PC-9 (cell line): ENCODE results near the gene PARPBP. TPM values are rescaled to one million over a fixed set of nuclear protein-coding genes. Genes with fewer than 3 reads are reported as not detected.

Source experiments
- BruUV-seq: library from RNA; stranded (reverse); fragments of 400-500 nt; replicated peaks from 2 replicates; lab custom pipeline; 2021; lab: Mats Ljungman, UMichigan
- CTCF ChIA-PET: fragments of 300-600 bp; sonication (Branson Sonifier 250); formaldehyde crosslinking; loops from one replicate; lab custom pipeline; 2022; ENCODE audit warnings: antibody characterized with exemption; lab: Charles Lee
- POLR2A ChIA-PET: fragments of 300-600 bp; sonication (Branson Sonifier 250); formaldehyde crosslinking; loops from one replicate; lab custom pipeline; 2022; ENCODE audit warnings: antibody characterized with exemption; ENCODE audit not compliant: unreplicated experiment; lab: Charles Lee
- DNase-seq, 2 experiments: peaks; one replicate each; pipeline versions ENCODE4 v3.0.0 to v3.0.0-alpha.2; 2015 to 2022; ENCODE audit warnings: mixed read lengths in 1 of 2
- H2AFZ ChIP-seq: fragments of 200-600 bp; sonication (generic); 2 replicates; pipeline ENCODE4 v1.8.1; 2017; ENCODE audit warnings: antibody characterized with exemption
- H3F3A ChIP-seq: fragments of 200-600 bp; sonication (generic); 2 replicates; pipeline ENCODE4 v1.8.1; 2017; ENCODE audit warnings: antibody characterized with exemption, mild to moderate bottlenecking, low read depth; ENCODE audit not compliant: insufficient read depth
- H3K27ac ChIP-seq: fragments of 200-600 bp; sonication (generic); 2 replicates; pipeline ENCODE4 v1.6.1; 2016; ENCODE audit warnings: mixed run types
- H3K27me3 ChIP-seq: fragments of 200-600 bp; sonication (generic); 2 replicates; pipeline ENCODE4 v1.6.1; 2016; ENCODE audit warnings: low read depth, mixed run types; ENCODE audit not compliant: insufficient read depth
- H3K36me3 ChIP-seq: fragments of 200-600 bp; sonication (generic); 2 replicates; pipeline ENCODE4 v1.6.1; 2016; ENCODE audit warnings: low read depth, mixed run types
- H3K4me1 ChIP-seq: fragments of 200-600 bp; sonication (generic); replicated peaks from 2 replicates; pipeline ENCODE4 v1.6.1; 2016; ENCODE audit warnings: mixed run types; ENCODE audit not compliant: insufficient read depth
- H3K4me2 ChIP-seq: fragments of 200-600 bp; sonication (generic); 2 replicates; pipeline ENCODE4 v1.6.1; 2017; ENCODE audit warnings: mixed run types
- H3K4me3 ChIP-seq: fragments of 200-600 bp; sonication (generic); 2 replicates; pipeline ENCODE4 v1.6.1; 2016; ENCODE audit warnings: mixed run types
- H3K79me2 ChIP-seq: fragments of 200-600 bp; sonication (generic); 2 replicates; pipeline ENCODE4 v1.6.1; 2017; ENCODE audit warnings: low read depth, mixed run types
- H3K9me2 ChIP-seq: fragments of 200-600 bp; sonication (generic); 2 replicates; pipeline ENCODE4 v1.8.1; 2017; ENCODE audit warnings: mild to moderate bottlenecking; ENCODE audit not compliant: insufficient read depth
- H3K9me3 ChIP-seq: fragments of 200-600 bp; sonication (generic); 2 replicates; pipeline ENCODE4 v1.8.1; 2016; ENCODE audit warnings: low read depth; ENCODE audit not compliant: insufficient read depth
- H4K20me1 ChIP-seq: fragments of 200-600 bp; sonication (generic); 2 replicates; pipeline ENCODE4 v1.8.1; 2017; ENCODE audit not compliant: insufficient read depth
- EZH2 ChIP-seq: fragments of 200-600 bp; sonication (generic); IDR thresholded peaks from 2 replicates; pipeline ENCODE4 v1.8.0; 2017; ENCODE audit warnings: antibody characterized with exemption, low read depth
- intact Hi-C: fragments of 100-400 bp; cut with micrococcal nuclease; formaldehyde crosslinking; loops from one replicate; pipeline ENCODE4 v1.10.0; 2022; ENCODE audit not compliant: unreplicated experiment
- total RNA-seq: library from RNA; stranded (reverse); gene quantifications from 2 replicates; pipeline ENCODE4 v1.2.3, GENCODE V29; 2021
- TF ChIP-seq, protein P1 (sequence below): fragments of 200-600 bp; sonication (generic); conservative IDR thresholded peaks from 2 replicates; pipeline ENCODE4 v1.6.1; 2017; ENCODE audit warnings: mixed run types, antibody characterized with exemption, mild to moderate bottlenecking, moderate library complexity

PARPBP gene
- total RNA-seq, 1 experiment from 2014 or later = 16.2 TPM

- no peaks in the 10 kb centered on the region for H3K9me3 ChIP-seq
- BruUV-seq = no TSS peak
- no peak overlapping the region for H2AFZ ChIP-seq
- H3K4me2 ChIP-seq = no peak overlapping the region
- H3F3A ChIP-seq = no peaks in the 10 kb centered on the region
- POLR2A ChIA-PET = no interaction called here
- no peaks in the 10 kb centered on the region for H3K4me1 ChIP-seq
- no peak overlapping the region for H3K27ac ChIP-seq
- H4K20me1 ChIP-seq = no peaks in the 10 kb centered on the region
- peaks cover 5% of the 10 kb centered on the region for H3K9me2 ChIP-seq
- no peak for DNase-seq
- intact Hi-C loops = no loop called here
- no peaks in the 10 kb centered on the region for H3K27me3 ChIP-seq
- H3K36me3 ChIP-seq = no peaks in the 10 kb centered on the region
- CTCF ChIA-PET = no interaction called here
- H3K4me3 ChIP-seq = no peak overlapping the region
- TF ChIP-seq, protein P1, sequence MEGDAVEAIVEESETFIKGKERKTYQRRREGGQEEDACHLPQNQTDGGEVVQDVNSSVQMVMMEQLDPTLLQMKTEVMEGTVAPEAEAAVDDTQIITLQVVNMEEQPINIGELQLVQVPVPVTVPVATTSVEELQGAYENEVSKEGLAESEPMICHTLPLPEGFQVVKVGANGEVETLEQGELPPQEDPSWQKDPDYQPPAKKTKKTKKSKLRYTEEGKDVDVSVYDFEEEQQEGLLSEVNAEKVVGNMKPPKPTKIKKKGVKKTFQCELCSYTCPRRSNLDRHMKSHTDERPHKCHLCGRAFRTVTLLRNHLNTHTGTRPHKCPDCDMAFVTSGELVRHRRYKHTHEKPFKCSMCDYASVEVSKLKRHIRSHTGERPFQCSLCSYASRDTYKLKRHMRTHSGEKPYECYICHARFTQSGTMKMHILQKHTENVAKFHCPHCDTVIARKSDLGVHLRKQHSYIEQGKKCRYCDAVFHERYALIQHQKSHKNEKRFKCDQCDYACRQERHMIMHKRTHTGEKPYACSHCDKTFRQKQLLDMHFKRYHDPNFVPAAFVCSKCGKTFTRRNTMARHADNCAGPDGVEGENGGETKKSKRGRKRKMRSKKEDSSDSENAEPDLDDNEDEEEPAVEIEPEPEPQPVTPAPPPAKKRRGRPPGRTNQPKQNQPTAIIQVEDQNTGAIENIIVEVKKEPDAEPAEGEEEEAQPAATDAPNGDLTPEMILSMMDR = no peak
- TF ChIP-seq EZH2 = no peak
- H3K79me2 ChIP-seq = no peaks in the 10 kb centered on the region
These were observed 62.7 kb downstream of the PARPBP start for GRCh38 chr12:102182635-102183034.

GRCh38 chr12:102195826-102196225, 75.8 kb downstream of the PARPBP start:
- ChIA-PET POLR2A (no interaction called here), CTCF (no interaction called here)
- Histone ChIP-seq H3K27ac (no peak overlapping the region), H3K4me2 (no peak overlapping the region), H3K79me2 (no peaks in the 10 kb centered on the region), H3F3A (peaks cover 6% of the 10 kb centered on the region; the same call in 1 of the 2 replicates), H3K36me3 (no peaks in the 10 kb centered on the region), H3K9me3 (no peaks in the 10 kb centered on the region), H4K20me1 (no peaks in the 10 kb centered on the region), H2AFZ (no peak overlapping the region), H3K4me1 (0 out of 2 replicates have a peak, but pooled peaks cover 9% of the 10 kb centered on the region), H3K9me2 (no peaks in the 10 kb centered on the region), H3K4me3 (no peak overlapping the region), H3K27me3 (no peaks in the 10 kb centered on the region)
- DNase-seq = no peak
- intact Hi-C loops = no loop called here
- no TSS peak for BruUV-seq
- TF ChIP-seq, protein P1 = no peak
- no peak for TF ChIP-seq EZH2

DNA sequence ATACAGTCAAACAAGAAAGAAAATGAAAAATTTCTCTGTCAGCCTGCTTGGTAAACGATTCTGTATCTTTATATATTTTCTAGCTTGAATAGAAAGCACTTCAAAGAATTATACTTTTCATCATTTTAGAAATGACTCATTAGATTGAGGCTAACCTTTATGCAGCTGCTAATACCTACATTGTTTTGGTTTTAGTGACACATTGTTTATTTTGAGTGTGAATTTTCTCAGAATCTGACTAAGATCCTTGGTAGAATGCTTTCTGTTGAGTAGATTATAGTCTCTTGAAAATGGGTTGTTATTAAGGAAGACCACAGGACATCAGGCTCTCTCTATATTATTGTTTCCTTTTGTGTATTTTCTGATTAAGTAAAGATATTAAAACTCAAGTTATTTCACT, 77.8 kb downstream of the PARPBP start, which contains the start of gene PMCH:
TSS of gene PMCH (minus strand) at position 45 of the 400 bp plus-strand sequence. CDS start 63 bp downstream, outside the sequence.
- intact Hi-C loops = no loop called here
- no peak within 1 kb of the TSS for H3K27ac ChIP-seq
- no peak within 1 kb of the TSS for H3K4me2 ChIP-seq
- no peak within 1 kb of the TSS for H2AFZ ChIP-seq
- POLR2A ChIA-PET = no interaction called here
- no peak within 1 kb of the TSS for H3K4me3 ChIP-seq
- peaks cover 6% of the 10 kb centered on the region; the same call in 1 of the 2 replicates for H3F3A ChIP-seq
- H3K9me2 ChIP-seq = no peaks in the 10 kb centered on the region
- H4K20me1 ChIP-seq = no peaks in the 10 kb centered on the region; the same call in 1 of the 2 replicates
- CTCF ChIA-PET = no interaction called here
- no peaks in the 10 kb centered on the region for H3K79me2 ChIP-seq
- BruUV-seq = no TSS peak
- H3K36me3 ChIP-seq = no peaks in the 10 kb centered on the region
- no peaks in the 10 kb centered on the region for H3K9me3 ChIP-seq
- TF ChIP-seq EZH2 = no peak
- TF ChIP-seq, protein P1 = no peak
- H3K27me3 ChIP-seq = no peaks in the 10 kb centered on the region
- 0 out of 2 replicates have a peak, but pooled peaks cover 9% of the 10 kb centered on the region for H3K4me1 ChIP-seq
- peak in 1 of 2 experiments; percentile 55 for DNase-seq
